NCI-H82 (cell line): ENCODE results near the gene ACER3.
"Not testable (repeated sequence)": the region's sequence is repeated elsewhere in the genome, so short reads cannot be mapped to it uniquely, and the experiment has no call there.

ENCODE experiments used
- DNase-seq: peaks from one replicate; lab custom pipeline; 2025; lab: John Stamatoyannopoulos, UW

ACER3 gene

GRCh38 chr11:76995081-76995576, 134.4 kb downstream of the ACER3 start:
- no peak for DNase-seq

GRCh38 chr11:76997512-76997911, 136.8 kb downstream of the ACER3 start:
- DNase-seq = peak; percentile 46

GRCh38 chr11:76999597-76999996, 138.9 kb downstream of the ACER3 start:
- DNase-seq = no peak

GRCh38 chr11:77001613-77002012, 140.9 kb downstream of the ACER3 start:
- no peak for DNase-seq

- DNase-seq = no peak
These were observed 142.1 kb downstream of the ACER3 start for GRCh38 chr11:77002776-77003175.

GRCh38 chr11:77003963-77004362, 143.2 kb downstream of the ACER3 start:
- no peak for DNase-seq

GRCh38 chr11:77009533-77010160, 148.9 kb downstream of the ACER3 start:
- DNase-seq = no peak

- DNase-seq = no peak
These were observed 154.0 kb downstream of the ACER3 start for GRCh38 chr11:77014669-77015068.

GRCh38 chr11:77018396-77018924, 157.7 kb downstream of the ACER3 start:
- not testable (repeated sequence) for DNase-seq

- DNase-seq = no peak
These were observed 159.4 kb downstream of the ACER3 start for GRCh38 chr11:77019976-77020595.

GRCh38 chr11:77020734-77021133, 160.0 kb downstream of the ACER3 start:
- DNase-seq = no peak

- DNase-seq = no peak
These were observed 164.0 kb downstream of the ACER3 start for GRCh38 chr11:77024745-77025144.

GRCh38 chr11:77026221-77026620, 165.5 kb downstream of the ACER3 start:
- no peak for DNase-seq

GRCh38 chr11:77026743-77027142, 166.0 kb downstream of the ACER3 start:
- no peak for DNase-seq

GRCh38 chr11:77027275-77027674, 166.6 kb downstream of the ACER3 start:
- peak; percentile 61 for DNase-seq

- no peak for DNase-seq
These were observed 169.1 kb downstream of the ACER3 start for GRCh38 chr11:77029829-77030228.

- no peak for DNase-seq
These were observed 170.2 kb downstream of the ACER3 start for GRCh38 chr11:77030834-77031414.

- DNase-seq = no peak
These were observed 170.9 kb downstream of the ACER3 start for GRCh38 chr11:77031599-77031998.

- no peak for DNase-seq
These were observed 174.3 kb downstream of the ACER3 start for GRCh38 chr11:77035039-77035438.

GRCh38 chr11:77035580-77035979, 174.9 kb downstream of the ACER3 start:
- DNase-seq = peak; percentile 50

GRCh38 chr11:77036398-77036797, 175.7 kb downstream of the ACER3 start:
- DNase-seq = no peak

- no peak for DNase-seq
These were observed 176.3 kb downstream of the ACER3 start for GRCh38 chr11:77037057-77037456.
